ENCODE measurements around the gene ITPR1.

- TF ChIP-seq CTCF (IDR thresholded peaks at IDR 0.05): no peak
- no peak for TF ChIP-seq MEF2A (IDR thresholded peaks at IDR 0.05; ENCODE audit: borderline replicate concordance, low read depth)
- TF ChIP-seq RAD21 (IDR thresholded peaks at IDR 0.05; ENCODE audit: low read length): no peak
- TF ChIP-seq ZBTB33 (IDR thresholded peaks at IDR 0.05; ENCODE audit: borderline replicate concordance, low read depth): no peak
- no peak for TF ChIP-seq MXI1 (IDR thresholded peaks at IDR 0.05; ENCODE audit: low read depth, low read length)
- no peak for TF ChIP-seq RFX5 (IDR thresholded peaks at IDR 0.05; ENCODE audit: low read length)
- TF ChIP-seq GABPA (IDR thresholded peaks at IDR 0.05; ENCODE audit: low read depth): no peak
- TF ChIP-seq REST (IDR thresholded peaks at IDR 0.05; ENCODE audit: low read depth, low read length): no peak
- no peak for TF ChIP-seq MAX (IDR thresholded peaks at IDR 0.05; ENCODE audit: low read depth)
- TF ChIP-seq TEAD4 (IDR thresholded peaks at IDR 0.05; ENCODE audit: borderline replicate concordance, insufficient read depth): no peak
- TF ChIP-seq YY1 (IDR thresholded peaks at IDR 0.05; ENCODE audit: low read depth): no peak
- no peak for TF ChIP-seq POLR2AphosphoS5 (IDR thresholded peaks at IDR 0.05; ENCODE audit: low read depth, low read length)
- no peak for TF ChIP-seq SIN3A (IDR thresholded peaks at IDR 0.05; ENCODE audit: borderline replicate concordance, low read depth, low read length)
These were observed 251.5 kb downstream of the ITPR1 start for GRCh38 chr3:4744405-4745234.

Data from SK-N-SH (cell line).